Activated CD4-positive, alpha-beta T cell treated with anti-CD3 and anti-CD28 coated beads, Interleukin-10, Interleukin-2, amounts not matched to agents 100 ng/mL and 50 ng/mL, durations not matched to agents 16 hours and 8 hours (primary cell): Measurements from ENCODE around the gene UNCX.
A peak's percentile ranks its signal among the peaks of the same experiment; 100 is the strongest.

Experiments
- DNase-seq: peaks from one replicate; pipeline ENCODE4 v3.0.0-alpha.2; 2020

UNCX gene

GRCh38 chr7:1218541-1219165 is 14.0 kb upstream of the UNCX start:
- no peak for DNase-seq

DNA sequence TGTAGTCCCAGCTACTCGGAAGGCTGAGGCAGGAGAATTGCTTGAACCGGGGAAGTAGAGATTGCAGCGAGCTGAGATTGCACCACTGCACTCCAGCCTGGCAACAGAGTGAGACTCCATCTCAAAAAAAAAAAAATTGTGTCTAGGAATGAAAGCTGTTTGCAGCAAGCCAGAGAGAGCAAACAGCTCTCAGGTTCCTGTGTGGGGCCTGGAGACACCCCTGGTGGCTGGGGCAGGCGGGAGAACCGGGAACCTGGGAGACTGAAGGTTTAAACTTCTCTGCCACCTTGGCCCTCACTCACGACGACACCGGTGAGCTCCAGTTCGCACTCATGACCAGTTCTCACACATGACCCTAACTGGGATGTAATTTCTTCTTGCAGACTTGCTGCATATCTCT is 13.2 kb upstream of the UNCX start:
- DNase-seq: no peak

GRCh38 chr7:1220000-1220726 is 12.5 kb upstream of the UNCX start:
- DNase-seq: no peak

DNA sequence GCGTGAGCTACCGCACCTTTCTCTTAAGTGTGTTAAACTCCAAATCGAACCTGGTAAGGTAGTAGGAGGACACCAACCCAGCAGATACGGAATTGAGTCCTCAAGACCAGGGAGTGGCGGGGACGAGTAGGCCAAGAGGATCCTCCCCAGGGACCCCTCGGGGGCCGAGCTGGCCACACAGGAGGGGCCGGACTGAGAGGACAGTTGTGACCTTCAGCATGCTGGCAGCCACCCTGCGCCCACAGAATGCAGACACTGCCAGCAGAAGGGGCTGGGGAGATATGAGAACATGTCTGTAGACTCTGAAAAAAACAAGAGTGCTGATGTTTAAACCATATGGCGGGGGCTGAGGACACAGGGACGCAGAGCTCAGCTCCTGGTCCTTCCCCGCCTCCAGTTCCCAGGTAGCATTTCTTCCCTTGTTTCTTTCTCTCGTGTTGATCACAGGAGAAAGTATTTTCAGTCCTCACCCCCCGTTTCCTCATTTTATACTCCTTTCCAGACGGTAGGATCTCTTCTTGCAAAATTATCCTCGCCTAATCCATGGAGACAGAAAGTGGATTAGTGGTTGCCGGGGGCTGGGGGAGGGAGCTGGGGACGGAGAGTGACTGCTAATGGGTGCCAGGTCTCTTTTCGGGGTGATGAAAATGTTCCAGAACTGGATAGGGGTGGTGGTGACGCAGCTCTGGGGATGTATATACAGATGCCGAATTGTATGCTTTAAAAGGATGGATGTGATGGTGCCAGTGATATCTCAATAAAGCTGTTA is 11.5 kb upstream of the UNCX start:
- no peak for DNase-seq

DNA sequence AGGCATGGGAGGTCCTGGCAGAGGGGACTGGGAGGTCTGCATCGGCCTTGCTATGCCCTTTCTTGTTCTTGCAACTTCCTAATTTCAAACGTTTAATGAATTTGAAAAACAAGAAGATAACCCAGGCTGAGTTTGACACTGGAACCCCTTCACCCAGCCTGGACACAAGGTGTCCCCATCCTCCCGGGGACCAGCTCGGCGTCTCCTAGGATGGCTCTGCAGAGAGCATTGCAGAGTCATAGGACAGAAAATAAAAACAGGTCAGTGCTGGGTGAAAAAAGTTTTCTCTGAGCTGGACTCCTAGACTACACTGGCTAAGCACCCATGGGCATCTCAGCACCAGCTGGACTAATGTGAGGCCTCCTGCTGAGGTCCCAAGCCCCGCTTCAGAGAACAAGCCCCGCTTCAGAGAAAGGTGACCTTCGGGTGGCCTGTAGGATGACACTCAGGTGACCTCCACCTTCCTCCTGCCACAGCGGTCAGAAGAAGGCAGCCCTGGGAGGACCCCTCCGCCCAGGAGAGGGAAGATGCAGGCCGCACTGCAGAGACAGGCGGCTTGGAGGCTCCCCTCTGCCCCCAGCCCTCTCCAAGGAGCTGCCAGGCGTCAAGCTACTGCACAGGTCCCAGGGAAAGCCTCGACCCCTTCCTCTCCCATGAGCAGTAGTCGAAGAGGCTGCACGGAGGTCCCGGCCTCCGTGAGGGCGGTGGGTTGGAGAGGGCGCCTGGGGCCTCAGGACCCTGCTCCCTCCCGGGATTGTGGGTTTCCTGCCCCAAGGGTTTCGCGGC is 9.3 kb upstream of the UNCX start:
- no peak for DNase-seq

GRCh38 chr7:1224086-1224716 is 8.5 kb upstream of the UNCX start:
- DNase-seq: no peak

DNA sequence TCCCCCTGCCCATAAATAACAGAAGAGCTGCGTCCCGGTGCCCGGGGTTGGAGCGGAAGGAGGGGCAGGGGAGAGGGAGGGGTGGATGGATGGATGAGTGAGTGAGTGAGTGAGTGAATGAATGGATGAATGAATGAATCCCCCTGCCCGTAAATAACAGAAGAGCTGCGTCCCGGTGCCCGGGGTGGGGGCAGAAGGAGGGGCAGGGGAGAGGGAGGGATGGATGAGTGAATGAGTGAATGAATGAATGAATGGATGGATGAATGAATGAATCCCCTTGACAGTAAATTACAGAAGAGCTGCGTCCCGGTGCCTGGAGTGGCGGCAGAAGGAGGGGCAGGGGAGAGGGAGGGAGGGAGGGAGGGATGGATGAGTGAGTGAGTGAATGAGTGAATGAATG is 7.6 kb upstream of the UNCX start:
- DNase-seq: no peak

DNA sequence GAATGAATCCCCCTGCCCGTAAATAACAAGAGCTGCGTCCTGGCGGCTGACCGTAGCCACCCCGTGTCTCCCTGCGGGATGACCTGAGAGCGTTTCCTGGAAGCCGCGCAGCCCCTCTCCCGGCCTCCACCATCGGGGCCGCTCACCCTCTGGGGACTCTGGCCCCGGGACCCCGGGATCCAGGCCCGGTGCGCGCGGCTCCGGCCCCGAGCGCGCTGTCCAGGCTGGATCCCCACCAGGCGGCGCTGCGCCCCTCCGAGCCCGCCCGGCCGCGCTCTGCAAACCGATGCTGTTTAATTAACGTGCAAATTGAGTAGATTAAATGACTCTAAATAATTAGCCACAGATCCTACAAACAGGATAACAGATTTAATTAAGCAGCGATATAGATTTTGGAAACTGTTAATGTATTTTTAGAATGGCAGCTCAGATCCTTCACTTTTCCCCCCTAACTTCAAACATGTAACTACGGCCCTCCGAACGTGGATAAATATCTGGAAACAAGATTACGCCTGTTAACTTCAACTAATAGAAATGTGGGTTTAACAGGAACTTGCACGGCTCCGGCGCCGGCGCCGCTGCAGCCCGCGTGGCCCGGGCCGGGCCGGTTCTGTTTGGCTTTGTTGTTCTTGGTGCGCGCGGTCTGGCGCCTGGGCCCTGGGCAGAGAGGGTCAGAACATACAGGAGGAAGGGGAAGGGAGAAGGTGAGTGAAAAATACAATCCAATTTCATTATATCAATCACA is 7.1 kb upstream of the UNCX start:
- DNase-seq: peak; percentile 36

- DNase-seq: no peak
Measured at GRCh38 chr7:1226186-1226901, 6.3 kb upstream of the UNCX start.

DNA sequence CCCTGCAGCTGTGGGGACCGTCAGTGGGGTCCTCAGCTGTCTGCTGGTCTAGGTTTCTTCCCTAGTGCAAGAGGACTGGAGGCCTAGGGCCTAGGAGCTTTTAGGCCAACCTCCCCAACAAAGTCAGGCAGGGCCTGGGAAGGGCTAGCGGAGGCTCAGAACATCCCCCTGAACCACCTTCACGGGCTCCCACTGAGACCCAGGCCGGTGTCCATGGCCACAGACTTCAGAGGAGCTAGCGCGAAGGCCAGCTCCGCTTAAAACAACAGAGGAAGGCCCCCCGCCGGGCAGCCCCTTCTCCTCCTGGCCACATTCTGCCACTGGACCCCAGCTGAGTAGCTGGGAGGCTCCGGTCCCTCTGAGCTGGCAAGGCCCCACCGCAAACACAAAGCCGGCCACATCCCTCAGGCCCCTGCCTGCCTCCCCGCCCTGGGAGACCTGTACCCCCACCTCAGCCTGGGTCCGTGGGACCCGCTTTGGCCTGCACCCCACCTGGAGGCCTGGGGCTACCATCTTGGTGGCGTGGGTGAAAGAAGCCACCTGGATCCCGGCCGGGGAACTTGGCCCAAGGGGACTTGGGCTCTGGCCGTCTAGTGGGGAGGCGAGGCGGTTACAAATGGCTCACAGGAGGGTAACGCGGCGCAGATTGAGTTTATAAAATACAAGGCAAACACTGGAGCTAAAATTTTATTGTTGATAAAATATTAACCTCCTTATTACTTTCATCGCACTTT is 5.4 kb upstream of the UNCX start:
- DNase-seq: no peak

- DNase-seq: no peak
Measured at GRCh38 chr7:1227814-1228544, 4.7 kb upstream of the UNCX start.

- DNase-seq: no peak
Measured at GRCh38 chr7:1228545-1229201, 4.0 kb upstream of the UNCX start.

GRCh38 chr7:1229202-1229947 is 3.3 kb upstream of the UNCX start:
- DNase-seq: no peak

GRCh38 chr7:1229956-1230355 is 2.7 kb upstream of the UNCX start:
- DNase-seq: no peak

GRCh38 chr7:1230411-1231213 is 2.1 kb upstream of the UNCX start:
- no peak for DNase-seq

DNA sequence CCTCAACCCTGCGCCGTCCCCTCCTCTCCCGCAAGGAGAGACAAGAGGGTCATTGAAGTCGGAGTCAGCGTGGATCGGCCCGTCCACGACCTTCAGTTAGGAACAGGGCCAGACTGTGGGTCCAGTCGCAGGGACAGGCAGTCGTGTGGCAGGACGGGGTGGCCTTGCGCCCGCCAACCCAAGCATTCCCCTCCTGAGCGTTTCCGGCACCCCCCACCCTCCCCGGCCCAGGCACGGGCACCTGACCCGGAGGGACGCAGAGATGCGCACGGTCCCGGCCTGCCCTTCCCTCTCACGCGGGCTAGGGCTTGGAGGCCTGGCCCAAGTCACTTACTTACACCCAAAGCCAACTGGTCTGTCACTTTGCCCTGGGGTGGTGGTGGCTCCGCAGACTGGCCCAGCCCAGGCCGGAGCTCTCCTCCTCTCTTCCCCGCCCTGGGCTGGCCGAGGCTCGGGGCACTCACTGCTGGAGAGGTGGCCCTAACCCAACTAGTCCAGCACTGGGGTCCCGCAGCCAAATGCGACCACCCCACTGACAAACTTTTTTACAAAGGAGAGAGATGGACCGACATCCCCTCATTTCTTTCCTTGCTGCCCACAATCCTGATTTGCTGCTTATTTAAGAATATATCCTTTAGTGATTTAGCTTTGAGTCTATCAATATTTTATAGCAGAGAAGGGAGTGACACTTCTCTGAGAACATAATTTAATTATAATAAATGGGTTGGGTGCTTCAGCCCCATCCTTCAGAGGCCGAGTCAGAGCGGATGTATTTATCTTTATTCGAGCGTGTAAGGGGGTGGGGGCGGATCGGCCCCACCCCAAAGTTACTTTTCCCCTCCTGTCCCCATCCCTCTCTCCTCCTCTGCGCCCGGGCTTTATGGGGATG is 1.2 kb upstream of the UNCX start:
- DNase-seq: no peak

GRCh38 chr7:1232103-1232466 is 587 bp upstream of the UNCX start:
- no peak for DNase-seq
